HG02798 (cell line): Measurements from ENCODE around the gene C3.
"Not testable (repeated sequence)": the region's sequence is repeated elsewhere in the genome, so short reads cannot be mapped to it uniquely, and the experiment has no call there.

Source experiments
- ATAC-seq: cut with Tn5 transposase; IDR thresholded peaks from one replicate; pipeline ENCODE4 v1.9.1; 2021; ENCODE audit warnings: mild to moderate bottlenecking; ENCODE audit not compliant: unreplicated experiment, poor library complexity

C3 gene

DNA sequence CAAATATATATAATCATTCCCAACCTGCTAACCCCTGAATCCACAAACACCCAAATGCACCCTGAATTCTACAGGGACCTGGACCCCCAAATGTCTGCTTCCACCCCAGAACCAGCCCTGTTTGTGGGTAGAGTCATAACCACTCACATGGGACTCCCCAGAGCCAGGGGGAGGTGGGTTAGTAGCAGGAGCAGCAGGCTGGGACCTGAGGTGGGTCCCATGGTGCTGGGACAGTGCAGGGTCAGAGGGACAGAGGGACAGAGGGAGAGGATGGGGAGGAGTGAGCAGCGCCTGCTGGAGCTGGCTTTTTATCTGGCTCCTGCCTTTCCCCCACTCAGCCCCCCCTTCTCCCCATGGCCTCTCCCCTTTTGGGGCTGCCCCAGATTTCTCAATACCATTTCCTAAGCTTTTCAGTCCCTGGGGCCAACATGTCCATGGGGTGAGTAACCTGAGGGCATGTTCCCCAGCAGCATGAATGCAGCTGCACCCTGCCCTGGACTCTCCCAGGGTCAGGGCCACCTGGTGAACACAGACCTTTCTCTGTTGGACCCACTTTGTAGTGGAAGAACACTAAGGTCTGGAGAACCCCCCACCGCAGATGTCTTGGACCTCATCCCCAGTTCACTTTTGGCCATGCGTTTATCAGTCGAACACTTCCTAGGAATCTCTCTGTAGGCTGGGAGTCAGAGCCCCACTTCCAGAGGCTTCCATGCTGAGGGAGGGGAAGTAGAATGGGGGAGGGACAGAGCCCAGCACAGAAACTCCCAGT is at the start of gene C3:
C3 (minus strand) TSS at position 282 of the 769 bp plus-strand sequence; CDS start at position 221, 61 bp downstream.
- ATAC-seq, result no peak

DNA sequence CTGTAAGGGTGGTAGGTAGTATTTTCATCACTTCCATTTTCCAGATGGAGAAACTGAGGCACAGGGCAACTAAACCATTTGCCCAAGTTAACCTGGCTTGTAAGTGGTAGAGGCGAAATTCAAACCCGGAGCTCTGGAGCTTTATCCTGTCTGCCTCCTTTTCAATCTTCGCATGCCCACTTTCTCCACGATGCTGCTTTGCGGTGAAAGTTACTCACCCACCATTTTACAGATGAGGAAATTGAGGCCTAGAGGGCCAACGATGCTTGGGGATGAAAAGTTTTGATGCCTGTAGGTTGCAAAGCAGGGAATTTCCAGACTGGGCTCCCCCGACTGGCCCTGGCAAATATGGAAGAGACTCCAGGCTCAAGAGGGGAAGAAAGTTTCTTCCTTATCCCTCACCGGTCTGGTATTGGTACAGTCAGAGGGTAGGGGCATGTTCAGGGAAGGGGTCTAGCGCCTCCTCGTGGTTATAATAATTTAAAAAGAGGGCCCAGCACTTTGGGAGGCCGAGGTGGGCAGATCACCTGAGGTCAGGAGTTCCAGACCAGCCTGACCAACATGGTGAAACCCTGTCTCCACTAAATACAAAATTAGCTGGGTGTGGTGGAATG is 48.7 kb upstream of the C3 start:
- no peak for ATAC-seq

DNA sequence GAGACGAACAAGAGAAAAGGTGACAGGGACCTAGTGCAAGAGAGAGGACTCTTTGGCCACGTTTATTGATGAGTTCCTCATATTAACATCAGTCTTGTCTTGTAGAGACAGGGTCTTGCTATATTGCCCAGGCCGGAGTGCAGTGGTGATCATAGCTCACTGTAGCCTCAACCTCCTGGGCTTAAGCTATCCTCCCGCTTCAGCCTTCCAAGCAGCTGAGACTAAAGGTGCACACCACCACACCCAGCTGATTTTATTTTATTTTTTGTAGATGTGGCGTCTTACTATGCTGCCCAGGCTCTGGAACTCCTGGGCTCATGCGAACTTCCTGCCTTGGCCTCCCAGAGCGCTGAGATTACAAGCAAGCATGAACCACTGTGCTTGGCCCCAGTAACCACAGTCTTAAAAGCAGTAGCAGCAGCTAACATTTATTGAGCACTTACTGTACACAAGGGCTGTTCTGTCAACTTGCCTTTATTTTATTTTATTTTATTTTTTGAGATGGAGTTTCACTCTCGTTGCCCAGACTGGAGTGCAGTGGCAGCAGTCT is 47.9 kb upstream of the C3 start:
- ATAC-seq, result no peak

DNA sequence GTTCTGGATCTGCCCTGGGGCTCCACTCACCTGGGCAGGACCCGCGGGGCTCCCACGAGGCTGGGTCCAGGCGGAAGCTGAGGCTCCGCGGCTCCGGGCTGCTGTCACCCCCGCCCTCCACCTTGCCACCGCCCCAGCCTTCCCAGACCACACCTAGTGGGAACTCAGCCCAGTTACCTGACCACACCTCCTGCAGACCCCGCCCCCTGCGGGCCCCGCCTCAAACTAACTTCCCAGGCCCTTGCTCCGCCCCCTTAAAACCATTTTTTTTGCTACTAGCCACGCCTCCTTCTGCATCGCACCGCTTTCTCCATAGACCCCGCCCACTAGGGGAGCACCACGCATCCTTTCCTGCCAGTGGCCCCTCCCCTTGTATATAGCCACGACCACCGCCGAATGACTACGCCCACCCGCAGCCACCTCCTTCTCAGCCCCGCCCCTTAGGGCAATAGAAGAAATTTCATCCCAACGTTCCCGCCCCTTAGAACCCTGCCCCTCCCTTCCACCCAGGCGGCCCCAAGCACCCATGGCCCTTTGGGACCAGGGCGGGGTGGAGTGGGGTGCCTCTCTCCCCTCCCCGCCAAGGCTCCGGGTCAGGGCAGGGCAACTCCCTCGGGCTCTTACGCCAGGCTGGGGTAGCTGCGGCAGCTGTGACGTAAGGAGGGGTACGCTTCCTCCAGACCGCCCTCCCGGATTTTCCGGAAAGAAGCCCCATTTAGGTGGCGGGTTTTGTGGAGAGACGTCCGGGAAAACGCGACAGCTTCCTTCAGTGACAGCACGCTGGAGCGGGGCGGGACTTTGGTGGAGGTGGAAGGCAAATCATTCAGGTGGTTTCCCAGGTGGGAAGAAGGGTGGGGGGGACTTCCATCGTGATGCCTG is 47.1 kb upstream of the C3 start, which contains the start of gene SH2D3A:
SH2D3A (minus strand) TSS at position 79 of the 879 bp plus-strand sequence. CDS start 3,687 bp downstream, outside the sequence.
- peak; percentile 83 for ATAC-seq

DNA sequence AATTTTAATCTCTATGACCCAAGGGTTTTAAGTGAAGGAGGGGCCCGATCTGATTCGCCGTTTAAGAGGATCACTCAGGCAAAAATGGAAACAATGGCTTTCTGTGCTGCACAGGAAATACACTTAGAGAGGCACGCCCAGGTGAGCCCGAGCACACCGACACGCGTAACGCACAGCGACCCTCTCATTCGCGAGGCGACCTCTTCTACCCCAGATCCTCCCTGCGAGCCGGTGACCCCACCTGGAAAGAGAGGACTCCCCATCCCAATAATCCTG is 46.6 kb upstream of the C3 start:
- no peak for ATAC-seq

DNA sequence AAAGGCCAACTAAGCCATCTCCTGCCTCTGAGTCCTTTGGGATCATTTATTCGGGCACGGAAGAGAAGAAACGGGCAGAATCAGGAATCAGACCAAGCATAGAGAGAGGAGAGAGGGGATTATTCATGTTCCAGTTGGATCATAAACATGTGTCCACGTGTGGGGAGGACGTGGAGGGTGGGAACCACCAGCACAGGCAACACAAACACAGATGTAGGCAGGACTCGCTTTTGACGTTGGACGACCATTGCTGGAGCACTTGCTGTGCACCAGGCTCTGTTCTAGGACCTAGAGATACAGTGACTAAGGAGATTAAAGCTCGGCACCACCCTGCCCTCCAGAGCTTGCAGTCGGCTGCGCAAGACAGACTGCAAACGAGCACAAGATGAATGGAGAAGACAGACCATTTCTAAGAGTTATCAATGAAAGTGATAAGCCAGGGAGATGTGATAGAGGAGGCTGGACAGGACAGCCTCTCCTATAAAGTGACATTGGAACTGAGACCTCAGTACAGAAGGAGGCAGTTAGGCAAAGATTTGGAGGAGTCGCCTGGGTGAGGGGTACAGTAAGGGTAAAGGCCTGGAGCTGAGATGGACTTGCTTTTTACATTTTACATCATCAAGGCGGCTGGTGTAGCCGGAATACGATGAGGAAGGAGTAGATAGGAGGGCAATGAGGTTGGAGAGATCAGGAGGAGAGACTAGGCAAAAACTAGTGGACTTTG is 46.1 kb upstream of the C3 start:
- no peak for ATAC-seq

DNA sequence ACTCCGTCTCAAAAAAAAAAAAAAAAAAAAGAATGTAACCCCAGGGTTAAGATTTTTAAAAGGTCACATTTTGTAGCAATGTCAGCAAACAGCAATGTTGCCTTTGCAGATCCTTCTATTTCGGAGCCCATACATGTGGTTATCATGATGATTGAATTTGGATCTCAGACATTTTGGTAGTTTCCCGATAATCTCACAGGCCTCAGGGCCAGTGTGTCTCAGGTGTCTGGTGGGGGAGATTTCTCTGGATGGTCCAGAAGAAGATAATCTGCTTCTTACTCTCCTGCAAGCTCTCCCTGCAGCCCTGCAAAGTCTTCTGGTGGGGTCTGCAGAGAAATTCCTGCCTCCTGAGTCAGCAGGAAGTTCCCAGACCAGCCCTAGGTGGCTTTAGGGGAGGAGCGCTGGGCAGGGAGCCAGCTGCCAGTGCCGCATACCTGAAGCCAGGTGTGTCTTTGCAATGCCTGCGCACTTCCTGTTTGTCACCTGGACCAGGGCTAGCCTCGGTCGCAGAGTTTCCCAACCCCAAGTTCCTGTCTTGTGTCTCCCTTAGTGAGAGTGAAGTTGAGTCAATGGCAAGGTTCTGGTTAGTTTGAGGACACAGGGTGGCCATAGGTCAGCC is 45.4 kb upstream of the C3 start:
- no peak for ATAC-seq

DNA sequence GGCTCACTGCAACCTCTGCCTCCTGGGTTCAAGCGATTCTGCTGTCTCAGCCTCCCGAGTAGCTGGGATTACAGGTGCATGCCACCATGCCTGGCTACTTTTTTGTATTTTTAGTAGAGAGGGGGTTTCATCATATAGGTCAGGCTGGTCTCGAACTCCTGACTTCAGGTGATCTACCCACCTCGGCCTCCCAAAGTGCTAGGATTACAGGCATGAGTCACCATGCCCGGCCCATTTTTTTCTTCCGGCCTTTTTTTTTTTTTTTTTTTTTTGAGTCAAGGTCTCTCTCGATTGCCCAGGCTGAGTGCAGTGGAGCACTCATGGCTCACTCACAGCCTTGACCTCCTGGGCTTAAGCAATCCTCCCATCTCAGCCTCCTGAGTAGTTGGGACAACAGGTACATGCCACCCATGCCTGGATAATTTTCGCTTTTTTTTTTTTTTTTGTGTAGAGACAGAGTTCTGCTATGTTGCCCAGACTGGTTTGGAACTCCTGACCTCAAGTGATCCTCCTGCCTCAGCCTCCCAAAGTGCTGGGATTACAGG is 41.9 kb upstream of the C3 start:
- not testable (repeated sequence) for ATAC-seq

DNA sequence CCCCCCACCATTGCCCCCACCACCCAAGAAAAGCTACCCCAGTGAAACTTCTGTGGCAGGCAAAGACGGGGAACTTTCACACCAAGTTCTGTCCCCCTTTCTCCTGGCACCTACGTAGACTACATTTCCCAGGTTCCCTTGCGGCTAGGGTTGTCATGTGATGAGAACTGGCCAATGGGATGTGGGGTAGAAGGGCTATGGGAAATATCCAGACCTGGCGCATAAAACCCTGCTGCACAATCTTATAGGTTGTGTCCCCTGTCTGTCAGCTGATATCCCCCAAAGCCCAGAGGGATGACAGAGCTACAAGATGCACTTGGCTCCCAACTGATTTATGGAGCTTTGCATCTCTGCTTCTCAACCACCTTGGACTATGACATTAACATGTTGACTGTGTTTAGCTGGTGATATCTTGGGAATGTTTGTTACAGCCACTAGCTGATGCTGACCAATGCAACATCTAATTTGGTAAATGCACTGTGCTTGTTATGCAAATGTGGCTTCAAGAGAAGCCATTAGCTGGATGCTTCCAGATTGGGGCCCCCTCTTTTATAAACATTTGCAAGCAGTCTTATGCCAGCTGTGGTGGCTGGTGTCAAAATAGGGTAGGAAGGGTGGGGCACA is 40.7 kb upstream of the C3 start:
- no peak for ATAC-seq

DNA sequence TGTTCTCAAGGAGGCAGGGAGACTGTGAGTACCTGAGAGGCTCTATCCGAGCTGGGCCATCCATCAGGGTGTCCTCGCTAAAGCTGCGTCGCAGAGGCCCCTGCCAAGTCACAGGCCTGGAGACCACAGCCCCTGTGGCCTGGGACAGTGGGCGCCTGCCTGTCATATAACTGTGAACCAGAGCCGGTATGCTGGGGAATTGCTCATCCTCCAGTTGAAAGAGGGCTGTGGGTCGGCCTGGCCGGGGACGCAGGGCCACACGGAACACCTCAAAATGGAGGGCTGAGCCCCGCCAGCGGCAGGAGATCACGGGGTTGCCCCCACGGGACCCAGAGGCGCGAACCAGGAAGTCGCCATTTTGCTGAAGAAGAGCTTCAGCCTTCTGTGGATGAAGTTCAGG is 40.2 kb upstream of the C3 start:
- no peak for ATAC-seq

DNA sequence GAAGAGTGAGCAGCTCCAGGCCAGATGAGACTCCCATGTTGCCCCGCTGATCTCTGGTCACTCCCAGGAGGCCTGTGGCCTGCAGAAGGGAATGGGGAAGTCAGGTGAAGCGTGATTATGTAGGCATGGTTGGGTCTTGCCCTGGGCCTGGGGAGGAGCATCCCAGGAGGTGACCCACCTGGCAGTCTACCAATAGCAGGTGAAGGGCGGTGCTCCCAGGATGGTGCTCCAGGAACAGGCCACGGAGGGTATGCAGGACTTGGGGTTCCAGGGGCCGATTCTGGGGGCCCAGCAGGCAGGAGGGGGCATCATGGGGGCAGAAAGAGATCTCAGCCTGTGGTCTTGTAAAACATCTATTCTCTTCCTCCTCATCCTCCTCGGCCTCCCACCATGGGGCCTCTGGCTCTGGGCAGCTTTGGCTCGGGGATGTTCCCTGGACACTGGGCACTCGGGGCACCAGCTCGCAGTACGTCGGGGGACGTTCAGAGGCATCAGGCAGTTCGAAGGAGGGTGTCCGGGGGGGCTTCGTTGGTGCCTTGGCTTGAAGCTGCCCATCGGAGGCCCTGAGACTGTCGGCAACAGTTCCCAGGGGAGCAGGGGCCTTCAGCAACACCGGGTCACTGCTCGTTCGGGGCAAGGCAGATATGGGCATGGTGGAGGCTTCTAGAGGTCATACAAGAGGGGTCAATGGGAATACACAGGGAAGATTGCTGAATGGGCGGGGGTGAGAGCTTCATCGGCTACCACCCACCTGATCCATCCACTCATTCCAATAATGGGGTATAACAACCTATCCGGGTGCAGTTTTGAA is 34.4 kb upstream of the C3 start:
- ATAC-seq, result no peak

DNA sequence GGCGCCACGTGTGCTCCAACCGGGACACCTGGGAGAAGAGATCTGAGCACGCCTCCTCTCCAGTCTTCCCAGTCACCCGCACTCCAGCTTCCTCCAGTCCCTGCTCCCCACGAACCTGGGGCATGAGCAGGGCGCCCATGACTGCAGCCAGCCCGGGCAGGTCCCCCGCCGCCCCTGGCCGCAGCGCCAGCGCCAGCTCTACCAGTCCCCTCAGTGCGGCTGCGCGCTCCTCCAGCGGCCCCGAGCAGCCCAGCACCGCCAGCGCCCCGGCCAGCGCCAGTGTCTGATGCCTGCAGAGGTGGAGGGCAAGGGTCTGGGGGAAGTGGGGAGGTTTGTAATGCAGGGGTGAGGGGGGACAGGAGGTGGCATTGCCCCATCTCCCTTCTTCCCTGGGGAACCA is 33.7 kb upstream of the C3 start:
- ATAC-seq, result no peak

DNA sequence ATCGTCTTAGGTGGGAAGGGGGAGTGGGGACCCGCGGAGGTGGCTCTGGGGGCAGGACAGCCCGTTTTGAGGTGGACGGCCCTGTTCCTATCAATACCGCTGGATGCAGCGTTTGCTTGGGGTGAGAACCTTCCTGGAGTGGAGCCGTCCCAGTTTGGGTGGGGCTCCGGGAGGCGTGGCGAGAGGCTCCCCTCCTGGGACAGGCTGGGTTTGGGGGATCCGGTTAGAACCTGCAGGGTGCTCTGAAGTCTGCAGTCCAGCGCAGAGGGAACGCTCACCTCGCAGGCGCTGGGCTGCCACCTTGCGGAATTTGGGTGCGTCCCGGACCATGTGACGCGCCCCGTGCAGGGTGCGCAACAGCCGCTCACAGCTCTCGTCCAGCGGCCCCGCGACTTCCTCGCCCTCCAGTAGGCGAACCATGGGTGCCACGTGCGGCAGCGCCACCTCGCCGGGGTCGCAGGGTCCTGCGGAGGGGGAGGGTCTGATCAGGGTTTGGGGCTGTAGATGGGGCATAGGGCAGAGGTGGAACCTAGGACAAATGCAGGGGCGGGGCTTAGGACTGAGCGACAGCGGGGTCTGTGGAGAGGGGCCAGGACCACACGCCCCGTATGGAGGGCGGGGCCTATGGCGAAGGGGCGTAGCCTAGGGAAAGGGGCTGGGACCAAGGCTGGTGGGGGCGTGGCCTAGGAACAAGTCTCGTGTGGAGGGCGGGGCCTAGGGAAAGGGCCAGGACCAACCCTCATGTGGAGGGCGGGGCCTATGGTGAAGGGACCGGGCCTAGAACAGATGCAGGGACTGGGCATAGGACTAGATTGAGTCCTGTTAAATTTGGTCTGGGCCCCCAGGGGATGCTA is 33.0 kb upstream of the C3 start:
- peak; percentile 83 for ATAC-seq

DNA sequence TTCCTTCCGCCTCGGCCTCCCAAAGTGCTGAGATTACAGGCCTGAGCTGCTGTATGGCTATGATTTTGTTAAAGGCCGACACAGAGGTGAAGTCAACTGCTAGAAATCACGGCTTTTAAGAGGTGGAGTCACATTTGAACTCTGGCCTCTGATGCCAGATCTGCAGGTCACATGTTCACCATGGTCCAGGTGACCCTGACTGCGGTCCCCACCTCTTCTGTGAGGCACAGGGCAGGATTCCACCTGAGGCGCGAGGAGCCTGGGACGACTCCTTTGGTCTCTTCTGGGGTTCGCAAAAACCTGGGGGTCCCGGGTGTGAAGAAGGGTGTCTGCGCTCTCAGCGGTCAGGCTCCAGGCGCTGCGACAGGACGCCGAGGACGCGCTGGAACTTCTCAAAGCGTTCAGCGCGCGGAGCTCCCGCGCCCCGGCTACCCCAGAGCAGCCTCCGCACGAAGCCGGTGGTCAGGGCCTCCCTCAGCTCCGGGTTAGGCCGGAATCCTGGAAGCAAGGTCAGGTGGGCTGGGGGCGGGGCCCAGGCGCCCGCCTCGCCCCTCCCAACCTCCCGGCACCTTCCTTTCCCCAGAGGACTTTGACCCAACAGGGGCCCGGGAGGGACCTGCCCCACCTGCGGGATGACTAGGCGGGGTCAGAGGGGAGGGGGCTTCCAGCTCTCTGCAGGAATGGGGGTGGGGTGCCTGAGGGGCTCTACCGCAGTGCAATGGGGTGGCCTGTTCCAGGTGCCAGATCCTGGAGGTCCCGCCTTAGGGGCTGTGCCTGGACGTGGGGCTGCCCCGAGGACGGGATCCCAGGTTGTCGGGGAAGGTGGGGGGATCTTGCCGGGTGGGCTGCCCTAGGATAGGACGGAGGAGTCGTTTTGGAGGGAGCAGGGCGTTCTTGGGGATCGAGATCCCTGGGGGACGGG is 32.1 kb upstream of the C3 start:
- no peak for ATAC-seq

DNA sequence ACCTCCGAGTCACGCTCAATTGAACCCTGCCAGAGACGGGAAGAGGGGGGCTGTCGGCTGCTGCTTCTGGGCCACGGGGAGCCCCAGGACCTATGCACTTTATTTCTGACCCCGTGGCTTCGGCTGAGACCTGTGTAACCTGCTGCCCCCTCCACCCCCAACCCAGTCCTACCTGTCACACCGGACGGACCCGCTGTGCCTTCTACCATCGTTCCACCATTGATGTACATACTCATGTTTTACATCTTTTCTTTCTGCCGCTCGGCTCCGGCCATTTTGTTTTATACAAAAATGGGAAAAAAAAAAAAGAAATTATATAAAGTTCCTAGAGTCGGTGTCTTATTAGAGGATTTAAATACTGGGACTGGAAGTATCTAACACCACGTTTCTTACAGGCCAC is 30.7 kb upstream of the C3 start:
- ATAC-seq, result no peak

DNA sequence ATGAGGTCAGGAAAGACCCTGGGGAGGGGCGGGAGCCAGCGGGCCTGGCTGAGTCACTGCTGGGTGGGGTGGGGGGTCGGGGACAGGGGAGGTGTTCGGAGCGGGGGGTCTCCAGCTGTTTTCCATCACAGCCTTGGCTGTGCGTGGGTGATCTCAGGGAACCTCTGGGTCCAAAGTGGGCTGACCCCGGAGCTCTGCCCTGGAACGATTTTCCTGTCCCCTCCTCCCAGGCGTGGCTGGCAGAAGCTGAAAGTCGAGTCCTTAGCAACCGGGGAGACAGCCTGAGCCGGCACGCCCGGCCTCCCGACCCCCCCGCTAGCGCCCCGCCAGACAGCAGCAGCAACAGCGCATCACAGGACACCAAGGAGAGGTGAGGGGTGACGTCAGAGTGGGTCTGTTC is 29.6 kb upstream of the C3 start:
- no peak for ATAC-seq
